GM06990 (cell line): Measurements from ENCODE around the gene IFNG.

Source experiments
- DNase-seq: peaks from one replicate; pipeline ENCODE4 v3.0.0-alpha.2; 2011; ENCODE audit not compliant: insufficient read length; ENCODE audit errors: extremely low read depth
- H3K27me3 ChIP-seq: replicated peaks from 2 replicates; pipeline ENCODE4 v1.6.0; 2011; ENCODE audit warnings: low read length; ENCODE audit not compliant: control insufficient read depth, insufficient read depth
- H3K36me3 ChIP-seq: 2 replicates; pipeline ENCODE4 v1.5.1; 2011; ENCODE audit warnings: low read length; ENCODE audit not compliant: control insufficient read depth, insufficient read depth
- H3K4me3 ChIP-seq: replicated peaks from 2 replicates; pipeline ENCODE4 v1.5.1; 2011; ENCODE audit warnings: low read depth, mild to moderate bottlenecking, control low read depth, low read length
- TF ChIP-seq, protein P1 (sequence below): IDR thresholded peaks from 2 replicates; pipeline ENCODE4 v1.5.1; 2011; ENCODE audit warnings: low read length, control low read depth, mild to moderate bottlenecking, inconsistent platforms; ENCODE audit not compliant: insufficient read depth, poor library complexity, severe bottlenecking

Gene IFNG

DNA sequence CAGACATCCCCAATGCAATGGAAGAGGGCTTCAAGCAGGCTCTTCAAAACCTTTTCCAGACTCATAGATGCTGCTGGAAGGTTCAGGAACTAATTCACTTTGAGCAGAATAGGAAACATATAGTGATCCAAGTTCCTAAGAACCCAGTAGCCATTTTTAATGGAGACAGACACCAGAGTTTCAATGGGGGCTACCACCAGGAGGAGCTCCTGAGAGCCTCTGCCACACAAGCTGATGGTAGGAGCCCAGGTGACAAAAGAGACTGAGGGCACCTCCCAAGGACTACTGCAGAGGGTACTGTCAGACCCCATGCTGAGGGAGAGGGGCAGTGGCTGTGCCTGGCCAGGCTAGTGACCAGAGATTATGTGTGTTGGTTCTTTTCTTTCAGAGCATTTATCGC is 45.9 kb downstream of the IFNG start:
- TF ChIP-seq, protein P1, sequence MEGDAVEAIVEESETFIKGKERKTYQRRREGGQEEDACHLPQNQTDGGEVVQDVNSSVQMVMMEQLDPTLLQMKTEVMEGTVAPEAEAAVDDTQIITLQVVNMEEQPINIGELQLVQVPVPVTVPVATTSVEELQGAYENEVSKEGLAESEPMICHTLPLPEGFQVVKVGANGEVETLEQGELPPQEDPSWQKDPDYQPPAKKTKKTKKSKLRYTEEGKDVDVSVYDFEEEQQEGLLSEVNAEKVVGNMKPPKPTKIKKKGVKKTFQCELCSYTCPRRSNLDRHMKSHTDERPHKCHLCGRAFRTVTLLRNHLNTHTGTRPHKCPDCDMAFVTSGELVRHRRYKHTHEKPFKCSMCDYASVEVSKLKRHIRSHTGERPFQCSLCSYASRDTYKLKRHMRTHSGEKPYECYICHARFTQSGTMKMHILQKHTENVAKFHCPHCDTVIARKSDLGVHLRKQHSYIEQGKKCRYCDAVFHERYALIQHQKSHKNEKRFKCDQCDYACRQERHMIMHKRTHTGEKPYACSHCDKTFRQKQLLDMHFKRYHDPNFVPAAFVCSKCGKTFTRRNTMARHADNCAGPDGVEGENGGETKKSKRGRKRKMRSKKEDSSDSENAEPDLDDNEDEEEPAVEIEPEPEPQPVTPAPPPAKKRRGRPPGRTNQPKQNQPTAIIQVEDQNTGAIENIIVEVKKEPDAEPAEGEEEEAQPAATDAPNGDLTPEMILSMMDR: peak; percentile 77
- no peaks in the 10 kb centered on the region for H3K27me3 ChIP-seq
- H3K36me3 ChIP-seq: no peaks in the 10 kb centered on the region
- no peak for DNase-seq
- no peak overlapping the region for H3K4me3 ChIP-seq

DNA sequence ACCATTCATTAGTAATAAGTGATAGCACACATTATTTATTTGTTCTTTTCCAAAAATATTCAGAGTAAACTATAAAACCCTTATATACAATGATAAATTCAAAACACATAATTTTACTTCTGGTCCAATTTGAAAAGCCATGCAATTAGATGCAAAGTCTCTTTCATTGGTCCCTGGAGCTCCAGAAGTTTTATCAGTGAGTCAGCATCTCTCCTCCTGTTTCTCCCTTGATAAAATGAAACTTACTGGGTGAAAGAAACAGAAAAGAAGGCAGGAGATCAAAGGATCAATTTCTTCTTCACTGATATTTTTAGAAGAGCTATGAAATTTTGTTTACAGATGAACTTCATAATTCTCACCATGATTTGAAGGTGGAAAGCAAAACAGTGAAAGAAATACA is 47.5 kb downstream of the IFNG start:
- Histone ChIP-seq H3K36me3 (no peaks in the 10 kb centered on the region), H3K4me3 (no peak overlapping the region), H3K27me3 (no peaks in the 10 kb centered on the region)
- no peak for DNase-seq
- TF ChIP-seq, protein P1: no peak

DNA sequence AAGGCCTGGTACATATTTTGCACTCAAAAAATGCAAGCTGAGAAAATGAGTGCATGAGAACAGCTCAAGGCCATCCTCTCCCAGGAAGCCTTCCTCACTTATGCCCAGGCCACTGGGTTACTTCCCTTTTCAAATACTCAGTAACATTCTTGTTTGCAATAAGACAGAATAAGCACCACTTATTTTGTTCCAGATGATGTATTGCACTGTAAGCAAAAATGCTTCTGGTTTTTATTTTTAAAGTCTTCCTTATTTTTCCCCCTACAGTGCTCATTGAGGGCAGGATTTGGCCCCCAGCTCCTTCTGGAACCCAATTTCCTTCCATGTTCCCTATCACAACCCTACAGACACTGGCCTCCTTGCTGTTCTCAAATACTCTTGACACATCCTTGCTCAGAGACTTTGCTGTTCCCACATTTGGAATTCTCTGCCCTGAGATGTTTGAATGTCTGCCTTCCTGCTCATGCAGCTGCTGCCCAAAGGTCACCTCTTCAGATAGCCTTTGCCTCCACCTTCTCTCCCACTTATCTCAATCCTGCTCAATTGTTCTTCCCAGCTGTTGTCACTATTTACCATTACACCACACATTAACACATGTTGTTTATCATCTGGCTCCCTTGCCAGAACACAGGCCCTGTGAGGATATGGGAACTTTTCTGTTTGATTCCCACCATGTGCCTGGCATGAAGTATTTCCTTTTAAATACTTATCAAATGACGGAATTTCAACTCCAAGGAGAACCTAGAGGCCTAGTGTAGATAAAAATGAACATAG is 49.9 kb downstream of the IFNG start:
- no peaks in the 10 kb centered on the region for H3K27me3 ChIP-seq
- TF ChIP-seq, protein P1: no peak
- DNase-seq: no peak
- no peak overlapping the region for H3K4me3 ChIP-seq
- H3K36me3 ChIP-seq: no peaks in the 10 kb centered on the region

DNA sequence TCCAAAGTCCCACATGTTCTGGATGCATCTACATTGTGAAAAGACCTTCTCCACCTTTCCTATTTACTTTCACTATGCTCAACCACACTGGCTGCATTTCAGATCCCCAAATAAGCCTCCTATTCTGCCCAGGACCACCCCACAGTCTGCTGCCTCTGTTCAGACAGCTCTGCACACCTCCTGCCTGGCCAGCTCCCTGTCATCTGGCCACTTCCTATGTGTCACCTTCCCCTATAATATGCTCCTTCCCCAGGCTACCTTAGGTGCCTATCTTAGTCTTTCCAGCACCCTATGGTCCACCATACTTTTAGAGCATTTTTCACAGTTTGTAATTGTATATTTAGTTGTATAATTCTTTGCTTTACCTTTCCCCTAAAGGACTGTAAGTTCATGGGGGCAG is 50.5 kb downstream of the IFNG start:
- DNase-seq: no peak
- Histone ChIP-seq H3K4me3 (no peak overlapping the region), H3K36me3 (no peaks in the 10 kb centered on the region), H3K27me3 (no peaks in the 10 kb centered on the region)
- TF ChIP-seq, protein P1: no peak

DNA sequence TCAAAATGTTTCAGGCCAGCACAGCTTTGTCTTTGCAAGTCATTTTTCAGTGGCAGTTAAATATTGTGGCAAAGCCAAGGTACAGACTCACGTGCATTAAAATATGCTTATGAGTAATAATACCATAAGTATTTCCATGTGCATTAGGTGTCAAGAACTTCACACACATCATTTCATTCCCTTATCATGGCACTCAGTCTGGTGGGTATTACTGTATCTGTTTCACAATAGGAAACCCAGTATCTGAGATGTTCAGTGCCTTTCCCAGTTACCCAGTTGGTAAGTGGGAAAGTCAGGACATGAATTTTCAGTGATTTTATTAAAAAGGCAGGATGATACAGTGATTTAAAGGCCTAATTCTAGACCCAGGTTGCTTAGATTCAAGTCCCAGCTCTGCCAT is 52.9 kb downstream of the IFNG start:
- no peak for DNase-seq
- H3K4me3 ChIP-seq: no peak overlapping the region
- TF ChIP-seq, protein P1: no peak
- H3K27me3 ChIP-seq: no peaks in the 10 kb centered on the region
- no peaks in the 10 kb centered on the region for H3K36me3 ChIP-seq
